Esophagus muscularis mucosa (tissue), 4 donors: ENCODE measurements around the gene C15orf62.

Experiments used
- EP300 ChIP-seq: sonication (generic); formaldehyde crosslinking; IDR thresholded peaks from one replicate; pipeline ENCODE4 v1.6.1; 2017; ENCODE audit warnings: antibody characterized with exemption
- POLR2A ChIP-seq: fragments of 450-650 bp; IDR thresholded peaks from one replicate; pipeline ENCODE4 v1.6.1; 2017; ENCODE audit warnings: antibody characterized with exemption, moderate library complexity, mild to moderate bottlenecking, low read depth
- POLR2AphosphoS5 ChIP-seq, 2 donors: sonication (generic); formaldehyde crosslinking; IDR thresholded peaks; one replicate each; pipeline ENCODE4 v1.6.1; 2017; ENCODE audit warnings: antibody characterized with exemption in 2 of 2
- TF ChIP-seq, protein P1 (sequence below), 3 experiments: fragments of 200-600 bp in 2 of 3; fragments of 450-650 bp in 1 of 3; sonication (generic) in 2 of 3; IDR thresholded peaks; one replicate each; pipeline ENCODE4 v1.5.1; 2017 to 2019; ENCODE audit warnings: antibody characterized with exemption in 3 of 3, mild to moderate bottlenecking in 2 of 3, moderate library complexity in 1 of 3

DNA sequence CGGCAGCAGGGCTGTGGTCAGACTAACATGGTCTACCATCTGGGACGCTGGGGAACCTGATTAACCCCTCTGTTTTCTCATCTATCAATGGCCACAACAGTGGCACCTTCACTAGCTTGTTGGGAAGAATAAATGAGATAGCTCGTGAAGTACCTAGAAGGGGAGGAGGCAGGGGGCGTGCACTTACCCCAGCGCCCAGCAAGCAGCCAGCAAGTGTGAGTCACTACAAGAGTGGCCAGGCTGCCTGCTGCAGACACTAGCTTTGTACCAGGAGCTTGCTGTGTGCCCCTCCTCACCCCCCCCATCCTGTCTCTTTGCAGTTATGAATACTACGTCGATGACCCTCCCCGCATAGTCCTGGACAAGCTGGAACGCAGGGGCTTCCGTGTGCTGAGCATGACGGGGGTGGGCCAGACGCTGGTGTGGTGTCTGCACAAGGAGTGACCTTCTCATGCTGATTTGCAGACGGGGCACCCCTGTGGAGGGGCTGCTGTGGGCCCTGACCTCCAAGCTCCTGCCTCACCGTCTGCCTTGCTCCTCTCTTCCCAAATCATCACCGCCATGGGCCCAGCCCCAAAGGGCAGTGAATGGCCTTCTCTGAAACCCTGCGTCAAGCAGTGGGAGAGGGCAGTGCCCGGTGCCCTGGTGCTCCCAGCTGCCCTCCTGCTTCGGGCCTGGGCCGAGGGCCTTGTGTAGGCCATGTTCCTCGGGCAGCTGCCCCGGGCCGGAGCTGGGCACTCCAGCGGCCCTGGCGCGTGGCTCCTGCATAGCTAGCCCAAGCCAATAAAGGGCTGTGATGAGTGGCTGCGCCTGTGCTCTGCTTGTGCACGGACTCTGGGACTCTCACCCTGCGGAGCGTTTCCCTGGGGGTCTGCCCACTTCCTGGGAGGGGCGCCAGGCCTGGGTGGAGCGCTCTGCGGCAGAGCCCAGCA, 2.6 kb upstream of the C15orf62 start:
- TF ChIP-seq, protein P1, sequence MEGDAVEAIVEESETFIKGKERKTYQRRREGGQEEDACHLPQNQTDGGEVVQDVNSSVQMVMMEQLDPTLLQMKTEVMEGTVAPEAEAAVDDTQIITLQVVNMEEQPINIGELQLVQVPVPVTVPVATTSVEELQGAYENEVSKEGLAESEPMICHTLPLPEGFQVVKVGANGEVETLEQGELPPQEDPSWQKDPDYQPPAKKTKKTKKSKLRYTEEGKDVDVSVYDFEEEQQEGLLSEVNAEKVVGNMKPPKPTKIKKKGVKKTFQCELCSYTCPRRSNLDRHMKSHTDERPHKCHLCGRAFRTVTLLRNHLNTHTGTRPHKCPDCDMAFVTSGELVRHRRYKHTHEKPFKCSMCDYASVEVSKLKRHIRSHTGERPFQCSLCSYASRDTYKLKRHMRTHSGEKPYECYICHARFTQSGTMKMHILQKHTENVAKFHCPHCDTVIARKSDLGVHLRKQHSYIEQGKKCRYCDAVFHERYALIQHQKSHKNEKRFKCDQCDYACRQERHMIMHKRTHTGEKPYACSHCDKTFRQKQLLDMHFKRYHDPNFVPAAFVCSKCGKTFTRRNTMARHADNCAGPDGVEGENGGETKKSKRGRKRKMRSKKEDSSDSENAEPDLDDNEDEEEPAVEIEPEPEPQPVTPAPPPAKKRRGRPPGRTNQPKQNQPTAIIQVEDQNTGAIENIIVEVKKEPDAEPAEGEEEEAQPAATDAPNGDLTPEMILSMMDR (IDR thresholded peaks at IDR 0.05) = no peak
- no peak for TF ChIP-seq POLR2A
- no peak for TF ChIP-seq EP300
- no peak for TF ChIP-seq POLR2AphosphoS5 (IDR thresholded peaks at IDR 0.05)
